Measurements from ENCODE around the gene GLI3.

GLI3 gene

GRCh38 chr7:42236976-42237810 lies at the start of gene GLI3:
TSS of gene GLI3 (minus strand) at chr7:42237209. CDS start at chr7:42223253, 13,956 bp downstream.
- DNase-seq, result no peak

- no peak for DNase-seq
Measured at GRCh38 chr7:42285383-42285824, 48.4 kb upstream of the GLI3 start.

- DNase-seq, result no peak
Measured at GRCh38 chr7:42283553-42283952, 46.5 kb upstream of the GLI3 start.

- no peak for DNase-seq
Measured at GRCh38 chr7:42278344-42278743, 41.3 kb upstream of the GLI3 start.

GRCh38 chr7:42274053-42274452 lies 37.0 kb upstream of the GLI3 start:
- DNase-seq, result no peak

GRCh38 chr7:42272793-42273665 lies 36.0 kb upstream of the GLI3 start:
- DNase-seq, result no peak

GRCh38 chr7:42269161-42269560 lies 32.2 kb upstream of the GLI3 start:
- no peak for DNase-seq

GRCh38 chr7:42264702-42265101 lies 27.7 kb upstream of the GLI3 start:
- DNase-seq, result no peak

- no peak for DNase-seq
Measured at GRCh38 chr7:42263971-42264370, 27.0 kb upstream of the GLI3 start.

GRCh38 chr7:42262964-42263363 lies 26.0 kb upstream of the GLI3 start:
- no peak for DNase-seq

GRCh38 chr7:42254217-42254616 lies 17.2 kb upstream of the GLI3 start:
- DNase-seq, result no peak

- DNase-seq, result no peak
Measured at GRCh38 chr7:42253316-42253715, 16.3 kb upstream of the GLI3 start.

- DNase-seq, result no peak
Measured at GRCh38 chr7:42250411-42250810, 13.4 kb upstream of the GLI3 start.

- DNase-seq, result no peak
Measured at GRCh38 chr7:42248579-42248978, 11.6 kb upstream of the GLI3 start.

GRCh38 chr7:42247301-42247700 lies 10.3 kb upstream of the GLI3 start:
- no peak for DNase-seq

- DNase-seq, result no peak
Measured at GRCh38 chr7:42244828-42245227, 7.8 kb upstream of the GLI3 start.

GRCh38 chr7:42242381-42242780 lies 5.4 kb upstream of the GLI3 start:
- DNase-seq, result no peak

- DNase-seq, result no peak
Measured at GRCh38 chr7:42241424-42241823, 4.4 kb upstream of the GLI3 start.

GRCh38 chr7:42240416-42240815 lies 3.4 kb upstream of the GLI3 start:
- no peak for DNase-seq

GRCh38 chr7:42238709-42239366 lies 1.8 kb upstream of the GLI3 start:
- no peak for DNase-seq

GRCh38 chr7:42237811-42238541 lies 967 bp upstream of the GLI3 start:
- no peak for DNase-seq

GRCh38 chr7:42236266-42236975 lies 588 bp downstream of the GLI3 start:
- DNase-seq, result no peak

Measured in activated T-cell treated with anti-CD3 and anti-CD28 coated beads for 4 hours (primary cell).